Activated naive CD8-positive, alpha-beta T cell treated with anti-CD3 and anti-CD28 coated beads for 36 hours (primary cell): ENCODE measurements around the gene ZNF629. TPM values are rescaled to one million over a fixed set of nuclear protein-coding genes. Genes with fewer than 3 reads are reported as not detected.

Experiments used
- DNase-seq: peaks from one replicate; pipeline ENCODE4 v3.0.0; 2021
- H3K27ac Mint-ChIP-seq: one replicate; pipeline ENCODE4 v1.8.0; 2022; ENCODE audit warnings: mild to moderate bottlenecking, moderate library complexity, mixed read lengths
- H3K27me3 Mint-ChIP-seq: one replicate; pipeline ENCODE4 v1.8.0; 2022; ENCODE audit warnings: mild to moderate bottlenecking, mixed read lengths
- H3K36me3 Mint-ChIP-seq: one replicate; pipeline ENCODE4 v1.8.0; 2021; ENCODE audit warnings: mild to moderate bottlenecking, mixed read lengths
- H3K4me1 Mint-ChIP-seq: one replicate; pipeline ENCODE4 v1.8.0; 2021; ENCODE audit warnings: mixed read lengths
- H3K4me3 Mint-ChIP-seq: one replicate; pipeline ENCODE4 v1.8.0; 2022; ENCODE audit warnings: mild to moderate bottlenecking, moderate library complexity, mixed read lengths
- H3K9me3 Mint-ChIP-seq: one replicate; pipeline ENCODE4 v1.8.0; 2022; ENCODE audit warnings: mixed read lengths
- total RNA-seq, 2 experiments: library from RNA; stranded (reverse); gene quantifications; one replicate each; pipeline ENCODE4 v1.2.3, GENCODE V29; 2021

ZNF629 gene
- total RNA-seq, 2 experiments from 2014 or later: 5.4 to 5.5 TPM

DNA sequence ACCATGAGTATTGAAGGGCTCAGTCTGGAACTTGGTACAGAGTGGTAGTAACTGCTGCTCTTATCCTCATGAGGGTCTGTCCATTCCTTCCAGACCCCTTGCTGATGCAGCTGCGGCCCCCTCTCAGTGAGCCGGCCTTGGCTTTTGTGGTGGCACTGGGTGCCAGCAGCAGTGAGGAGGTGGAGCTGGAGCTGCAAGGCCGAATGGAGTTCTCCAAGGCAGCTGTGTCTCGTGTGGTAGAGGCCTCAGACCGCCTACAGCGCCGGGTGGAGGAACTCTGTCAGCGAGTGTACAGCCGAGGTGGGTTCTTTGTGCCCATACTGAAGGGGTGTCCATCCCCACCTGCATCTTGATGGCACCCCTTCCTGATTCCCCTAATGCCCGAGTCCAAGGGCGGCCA is 22.9 kb downstream of the ZNF629 start:
- Mint-ChIP-seq H3K27me3 (no peaks in the 10 kb centered on the region), H3K4me1 (peaks cover 21% of the 10 kb centered on the region), H3K4me3 (no peak overlapping the region), H3K27ac (no peak overlapping the region), H3K36me3 (peaks cover 21% of the 10 kb centered on the region), H3K9me3 (no peaks in the 10 kb centered on the region)
- DNase-seq: no peak

DNA sequence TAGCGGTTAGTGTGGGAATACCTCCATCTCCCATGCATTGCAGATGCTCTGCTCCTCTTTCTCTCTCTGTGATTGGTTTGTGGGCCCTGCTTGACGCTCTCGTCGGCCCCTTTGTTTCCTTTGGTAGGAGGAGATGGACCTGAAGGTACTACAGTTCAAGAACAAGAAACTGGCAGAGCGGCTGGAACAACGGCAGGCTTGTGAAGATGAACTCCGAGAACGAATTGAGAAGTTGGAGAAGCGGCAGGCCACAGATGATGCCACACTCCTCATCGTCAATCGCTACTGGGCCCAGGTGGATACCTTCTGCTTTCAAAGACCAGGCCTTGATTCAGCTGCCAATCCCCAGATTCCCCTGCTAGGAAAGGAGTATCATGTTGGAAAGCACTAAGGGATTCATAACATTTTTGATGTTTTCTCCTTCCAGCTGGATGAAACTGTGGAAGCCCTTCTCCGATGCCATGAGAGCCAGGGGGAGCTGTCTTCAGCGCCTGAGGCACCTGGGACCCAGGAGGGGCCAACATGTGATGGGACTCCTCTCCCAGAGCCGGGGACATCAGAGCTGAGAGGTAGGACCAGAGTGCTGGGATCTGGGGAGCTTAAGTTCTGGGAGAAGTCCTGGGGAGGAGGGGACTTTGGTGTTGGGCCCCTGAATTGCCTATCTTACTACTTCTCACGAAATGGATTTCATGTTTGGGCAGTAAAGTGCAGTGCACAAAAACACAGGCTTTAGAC is 23.8 kb downstream of the ZNF629 start:
- no peak for DNase-seq
- Mint-ChIP-seq H3K27ac (peak overlapping the region; percentile 86), H3K4me3 (peak overlapping the region; percentile 92), H3K9me3 (no peaks in the 10 kb centered on the region), H3K4me1 (peaks cover 21% of the 10 kb centered on the region), H3K27me3 (no peaks in the 10 kb centered on the region), H3K36me3 (peaks cover 17% of the 10 kb centered on the region)

DNA sequence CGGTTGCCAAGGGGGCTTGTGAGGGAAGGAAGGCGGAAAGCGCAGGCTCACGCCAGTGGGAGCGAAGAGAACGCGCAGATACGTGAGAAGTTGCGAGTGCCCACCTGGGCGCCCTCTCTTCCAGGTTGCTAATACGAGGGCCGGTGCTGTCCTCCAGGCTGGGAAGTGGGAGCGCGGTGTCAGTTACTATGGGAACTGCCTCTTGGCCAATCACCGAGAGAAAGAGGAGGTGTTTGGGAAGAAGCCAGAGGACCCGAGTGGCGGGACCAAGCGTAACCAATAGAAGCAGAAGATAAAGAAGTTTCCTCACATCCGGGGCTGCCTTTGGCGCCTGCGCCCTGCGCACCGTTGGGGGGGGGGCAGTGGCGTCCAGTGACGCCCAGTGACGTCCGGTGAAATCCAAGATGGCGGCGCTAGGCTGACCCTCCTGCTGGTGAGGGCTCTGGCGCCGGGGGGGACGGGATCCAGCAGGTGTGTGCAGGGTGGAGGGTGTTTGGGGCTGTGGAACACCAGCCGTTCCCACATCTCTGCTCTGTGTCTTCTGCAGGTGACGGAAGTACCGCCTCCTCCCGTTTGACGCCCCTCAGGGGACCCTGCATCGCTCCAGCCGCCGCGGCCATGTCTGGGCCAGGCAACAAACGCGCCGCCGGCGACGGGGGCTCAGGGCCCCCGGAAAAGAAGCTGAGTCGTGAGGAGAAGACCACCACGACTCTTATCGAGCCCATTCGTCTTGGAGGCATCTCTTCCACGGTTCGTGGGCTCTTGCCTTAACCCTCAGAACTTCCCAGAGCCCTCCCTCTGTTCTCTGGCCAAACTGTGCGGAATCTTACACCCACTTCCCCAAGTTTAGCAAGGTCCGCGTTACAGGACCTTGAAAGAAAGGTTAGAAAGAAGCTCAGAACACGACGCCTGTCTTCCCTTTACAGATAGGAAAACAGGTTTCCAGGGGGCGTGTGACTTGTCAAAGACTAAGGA is 24.8 kb downstream of the ZNF629 start, which contains the start of the genes CFAP119 and RNF40:
Gene CFAP119 (minus strand): TSS at position 135 of the 975 bp plus-strand sequence. CDS start 314 bp downstream, outside the sequence.
Gene RNF40 (plus strand): TSS at position 395 of the 975 bp plus-strand sequence. CDS start 224 bp downstream, at position 619.
- Mint-ChIP-seq H3K4me1 (peaks cover 21% of the 10 kb centered on the region), H3K4me3 (peak within 1 kb of the TSS; percentile 92), H3K27me3 (no peaks in the 10 kb centered on the region), H3K27ac (peak within 1 kb of the TSS; percentile 86), H3K9me3 (no peaks in the 10 kb centered on the region), H3K36me3 (peaks cover 16% of the 10 kb centered on the region)
- DNase-seq: peak; percentile 95

DNA sequence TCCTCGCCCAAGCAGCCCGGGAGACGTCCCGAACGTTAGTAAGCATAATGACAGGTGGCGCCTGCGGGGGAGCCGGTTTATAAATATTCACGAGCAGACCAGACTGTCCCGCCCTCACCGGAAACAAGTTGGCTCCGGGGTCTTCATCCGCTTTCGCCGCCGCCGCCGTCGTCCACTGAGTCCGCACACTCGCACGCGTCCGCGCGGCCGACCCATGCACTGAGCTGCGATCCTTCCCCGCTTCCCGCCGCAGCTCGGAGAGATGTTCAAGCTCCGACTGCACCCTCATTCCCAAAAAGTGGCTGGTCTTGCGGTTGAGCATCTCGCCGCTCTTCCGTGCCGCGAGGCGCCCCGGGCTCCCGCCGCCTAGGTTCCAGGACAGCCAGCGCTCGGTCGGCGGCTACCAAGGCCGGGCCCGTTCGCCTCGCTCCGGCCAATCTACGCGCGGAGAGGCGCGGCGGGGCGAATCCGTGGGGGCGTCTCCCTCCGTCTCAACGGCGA is 25.5 kb downstream of the ZNF629 start:
- Mint-ChIP-seq H3K36me3 (peaks cover 14% of the 10 kb centered on the region), H3K4me3 (peak overlapping the region; percentile 92), H3K9me3 (no peaks in the 10 kb centered on the region), H3K27ac (peak overlapping the region; percentile 86), H3K27me3 (no peaks in the 10 kb centered on the region), H3K4me1 (peaks cover 21% of the 10 kb centered on the region)
- DNase-seq: peak; percentile 64

DNA sequence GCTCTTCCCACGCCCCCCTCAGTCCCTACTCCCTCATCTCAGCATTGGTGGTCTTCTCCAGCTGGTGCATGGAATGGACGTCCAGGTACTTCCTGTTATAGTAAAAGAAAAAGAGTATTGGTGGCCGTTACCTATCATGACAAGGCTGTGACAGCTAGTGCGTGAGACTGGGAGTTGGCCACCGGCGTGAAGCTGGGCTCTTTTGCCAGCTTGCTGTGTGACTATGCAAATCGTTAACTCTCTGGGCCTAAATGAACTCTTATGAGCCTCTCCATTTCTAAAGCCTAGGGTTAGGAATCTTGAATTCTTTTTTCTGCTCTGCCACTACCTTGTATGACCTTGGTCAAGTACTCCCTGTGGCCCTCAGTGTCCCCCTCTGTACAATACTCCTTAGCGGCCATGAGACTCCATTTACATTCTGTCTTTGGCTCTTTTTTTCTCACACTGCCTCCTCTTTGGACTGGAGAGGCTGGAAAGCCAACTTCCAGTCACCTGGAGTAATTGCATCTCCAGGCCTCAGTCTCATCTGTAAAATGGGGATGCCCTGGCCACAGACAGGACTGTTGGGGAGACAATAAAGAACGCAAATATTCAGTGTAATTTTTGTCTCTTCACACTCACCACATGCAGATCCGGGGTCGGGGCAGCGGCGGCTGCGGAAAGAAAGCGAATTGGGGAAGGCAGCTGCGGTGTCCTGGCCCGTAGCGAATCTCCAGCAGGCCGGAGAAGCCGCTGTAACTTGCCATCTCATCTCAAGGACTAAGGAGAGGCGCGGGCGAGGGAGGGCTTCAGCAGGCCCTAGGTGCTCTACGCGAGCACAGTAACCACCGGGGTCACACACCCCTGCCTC is 26.2 kb downstream of the ZNF629 start:
- H3K27me3 Mint-ChIP-seq: no peaks in the 10 kb centered on the region
- H3K4me1 Mint-ChIP-seq: peaks cover 21% of the 10 kb centered on the region
- H3K4me3 Mint-ChIP-seq: peak overlapping the region; percentile 92
- peak overlapping the region; percentile 86 for H3K27ac Mint-ChIP-seq
- H3K36me3 Mint-ChIP-seq: peaks cover 11% of the 10 kb centered on the region
- H3K9me3 Mint-ChIP-seq: no peaks in the 10 kb centered on the region
- no peak for DNase-seq

DNA sequence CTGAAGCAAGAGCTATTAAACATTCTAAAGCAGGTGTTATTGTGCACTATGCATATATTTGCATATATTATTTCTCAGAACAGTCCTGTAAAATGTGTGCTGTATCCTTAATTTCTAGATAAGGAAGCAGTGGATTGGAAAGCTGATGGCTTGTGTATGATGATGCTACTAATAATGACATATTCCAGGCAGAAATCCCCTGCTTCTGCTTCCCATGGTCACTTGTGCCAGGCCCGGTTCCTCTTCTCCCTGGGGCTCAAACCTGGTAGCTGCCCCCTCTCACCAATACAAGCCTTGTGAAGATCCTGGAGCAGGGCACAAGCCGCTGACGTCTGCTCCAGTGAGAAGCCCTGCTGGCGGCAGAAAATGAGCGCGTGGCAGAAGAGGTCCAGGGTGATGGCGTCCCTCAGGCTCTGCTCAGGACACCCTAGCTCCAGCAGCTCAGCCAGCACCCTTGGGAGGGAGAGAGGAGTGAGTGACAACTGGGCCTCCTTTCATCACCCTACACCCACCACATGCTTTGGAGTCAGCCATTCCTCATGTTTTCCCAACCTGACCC is 26.9 kb downstream of the ZNF629 start:
- Mint-ChIP-seq H3K27ac (no peak overlapping the region), H3K9me3 (no peaks in the 10 kb centered on the region), H3K4me1 (peaks cover 21% of the 10 kb centered on the region), H3K4me3 (peak overlapping the region; percentile 92), H3K36me3 (peaks cover 8% of the 10 kb centered on the region), H3K27me3 (no peaks in the 10 kb centered on the region)
- no peak for DNase-seq

DNA sequence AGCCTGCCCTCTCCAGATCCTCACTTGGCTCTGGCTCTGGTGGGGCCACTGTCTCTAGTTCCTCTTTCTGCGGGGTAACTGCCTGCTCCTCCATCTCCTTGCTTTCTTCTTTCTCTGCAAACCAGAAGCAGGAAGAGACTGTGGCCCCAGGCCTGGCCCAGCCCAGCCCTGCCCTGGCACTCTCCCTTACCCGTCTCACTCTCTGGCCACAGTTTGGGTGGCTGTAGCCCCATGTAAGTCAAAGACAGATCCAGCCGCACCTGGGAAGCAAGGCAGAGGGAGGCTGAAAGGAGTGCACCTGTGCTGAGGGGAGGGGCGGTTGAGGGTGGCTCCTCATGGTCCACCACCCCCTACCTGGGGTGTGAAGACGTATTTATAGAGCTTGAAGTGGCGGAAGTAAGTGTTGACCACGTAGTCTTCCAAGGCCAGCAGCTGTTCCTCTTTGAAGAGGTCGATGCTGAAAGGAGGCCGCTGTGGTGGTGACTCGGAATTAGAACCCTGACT is 28.0 kb downstream of the ZNF629 start:
- no peak for DNase-seq
- Mint-ChIP-seq H3K9me3 (no peaks in the 10 kb centered on the region), H3K4me1 (peaks cover 21% of the 10 kb centered on the region), H3K27me3 (no peaks in the 10 kb centered on the region), H3K36me3 (peaks cover 11% of the 10 kb centered on the region), H3K4me3 (no peak overlapping the region), H3K27ac (peak overlapping the region; percentile 15)

DNA sequence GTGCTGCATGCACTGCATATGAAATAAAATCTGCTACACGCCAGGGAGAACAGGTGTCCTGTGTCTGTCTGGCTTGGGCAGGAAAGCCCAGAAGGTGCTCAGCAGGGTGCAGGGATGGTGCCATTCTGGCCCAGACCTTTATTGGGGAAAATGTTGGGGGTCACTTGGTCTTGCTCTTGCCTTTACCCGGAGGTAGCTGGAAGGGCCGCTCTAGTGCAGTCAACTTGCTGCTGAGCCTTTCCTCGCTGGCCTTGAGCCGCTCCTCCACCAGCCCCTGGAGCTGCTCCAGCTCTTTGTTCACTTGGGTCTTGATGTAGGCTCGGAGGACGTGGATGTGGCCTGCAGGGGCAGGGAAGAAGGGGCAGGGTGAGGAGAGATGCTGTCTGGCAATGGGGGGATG is 29.7 kb downstream of the ZNF629 start:
- Mint-ChIP-seq H3K4me3 (no peak overlapping the region), H3K27me3 (no peaks in the 10 kb centered on the region), H3K9me3 (no peaks in the 10 kb centered on the region), H3K4me1 (peaks cover 8% of the 10 kb centered on the region), H3K36me3 (peaks cover 9% of the 10 kb centered on the region), H3K27ac (no peak overlapping the region)
- DNase-seq: no peak

DNA sequence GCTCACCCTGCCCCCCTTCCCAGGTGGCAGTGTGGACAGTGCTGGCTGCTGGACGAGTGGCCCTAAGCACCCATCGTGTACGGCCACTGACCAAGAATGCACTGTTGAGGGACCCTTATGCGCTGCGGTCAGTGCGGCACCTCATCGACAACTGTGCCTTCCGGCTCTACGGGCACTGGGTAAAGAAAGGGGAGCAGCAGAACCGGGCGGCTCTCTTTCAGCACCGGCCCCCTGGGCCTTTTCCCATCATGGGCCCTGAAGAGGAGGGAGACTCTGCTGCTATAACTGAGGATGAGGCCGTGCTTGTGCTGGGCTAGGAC is 30.3 kb downstream of the ZNF629 start:
- Mint-ChIP-seq H3K27me3 (no peaks in the 10 kb centered on the region), H3K27ac (no peak overlapping the region), H3K4me1 (peaks cover 8% of the 10 kb centered on the region), H3K9me3 (no peaks in the 10 kb centered on the region), H3K4me3 (no peak overlapping the region), H3K36me3 (peaks cover 9% of the 10 kb centered on the region)
- DNase-seq: no peak

DNA sequence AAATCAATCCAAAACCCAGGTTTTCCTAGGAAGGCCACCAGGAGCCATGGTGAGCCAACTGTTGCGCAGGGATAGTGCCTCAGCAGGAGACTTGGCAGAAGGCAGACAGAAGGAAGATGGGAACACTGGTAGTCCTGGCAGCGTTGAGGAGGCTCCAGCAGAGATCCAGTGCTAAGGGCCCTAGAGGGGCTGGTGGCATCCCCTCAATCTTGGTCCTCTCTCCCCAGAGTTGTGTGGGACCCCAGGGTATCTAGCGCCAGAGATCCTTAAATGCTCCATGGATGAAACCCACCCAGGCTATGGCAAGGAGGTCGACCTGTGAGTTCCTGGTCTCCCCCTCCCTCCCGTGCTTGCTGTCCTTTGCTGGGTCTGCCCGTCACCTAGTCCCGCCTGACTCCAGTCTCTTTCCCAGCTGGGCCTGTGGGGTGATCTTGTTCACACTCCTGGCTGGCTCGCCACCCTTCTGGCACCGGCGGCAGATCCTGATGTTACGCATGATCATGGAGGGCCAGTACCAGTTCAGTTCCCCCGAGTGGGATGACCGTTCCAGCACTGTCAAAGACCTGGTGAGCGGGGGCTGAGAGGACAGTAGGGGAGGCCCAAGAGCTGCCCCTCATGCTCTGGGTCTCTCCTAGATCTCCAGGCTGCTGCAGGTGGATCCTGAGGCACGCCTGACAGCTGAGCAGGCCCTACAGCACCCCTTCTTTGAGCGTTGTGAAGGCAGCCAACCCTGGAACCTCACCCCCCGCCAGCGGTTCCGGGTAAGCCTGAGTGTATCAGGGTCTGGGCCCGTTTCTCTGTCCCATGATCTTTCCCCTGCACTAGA is 30.8 kb downstream of the ZNF629 start:
- Mint-ChIP-seq H3K27ac (no peak overlapping the region), H3K9me3 (no peaks in the 10 kb centered on the region), H3K4me1 (peaks cover 7% of the 10 kb centered on the region), H3K4me3 (no peak overlapping the region), H3K27me3 (no peaks in the 10 kb centered on the region), H3K36me3 (peaks cover 15% of the 10 kb centered on the region)
- DNase-seq: no peak

DNA sequence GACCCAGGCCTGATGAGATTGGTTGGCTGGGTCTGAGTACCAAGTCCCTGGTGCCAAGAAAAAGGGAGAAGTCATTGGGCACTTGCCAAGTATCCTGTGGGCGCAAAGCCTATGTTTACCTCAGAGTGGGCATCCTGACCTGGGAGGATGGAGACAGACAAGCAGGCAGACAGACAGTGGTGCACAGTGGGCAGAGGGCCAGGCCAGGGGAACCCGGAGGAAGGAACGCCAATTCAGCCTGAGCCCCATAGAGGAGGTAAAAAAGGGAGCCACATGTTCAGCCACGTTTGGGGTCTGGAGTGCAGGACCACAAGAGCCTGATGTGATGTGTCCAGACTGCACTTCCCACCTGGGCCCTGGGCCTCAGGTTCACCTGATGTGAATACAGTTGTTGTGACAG is 33.4 kb downstream of the ZNF629 start:
- Mint-ChIP-seq H3K36me3 (peaks cover 24% of the 10 kb centered on the region), H3K4me3 (no peak overlapping the region), H3K4me1 (peaks cover 17% of the 10 kb centered on the region), H3K27ac (no peak overlapping the region), H3K27me3 (no peaks in the 10 kb centered on the region), H3K9me3 (no peaks in the 10 kb centered on the region)
- DNase-seq: no peak

DNA sequence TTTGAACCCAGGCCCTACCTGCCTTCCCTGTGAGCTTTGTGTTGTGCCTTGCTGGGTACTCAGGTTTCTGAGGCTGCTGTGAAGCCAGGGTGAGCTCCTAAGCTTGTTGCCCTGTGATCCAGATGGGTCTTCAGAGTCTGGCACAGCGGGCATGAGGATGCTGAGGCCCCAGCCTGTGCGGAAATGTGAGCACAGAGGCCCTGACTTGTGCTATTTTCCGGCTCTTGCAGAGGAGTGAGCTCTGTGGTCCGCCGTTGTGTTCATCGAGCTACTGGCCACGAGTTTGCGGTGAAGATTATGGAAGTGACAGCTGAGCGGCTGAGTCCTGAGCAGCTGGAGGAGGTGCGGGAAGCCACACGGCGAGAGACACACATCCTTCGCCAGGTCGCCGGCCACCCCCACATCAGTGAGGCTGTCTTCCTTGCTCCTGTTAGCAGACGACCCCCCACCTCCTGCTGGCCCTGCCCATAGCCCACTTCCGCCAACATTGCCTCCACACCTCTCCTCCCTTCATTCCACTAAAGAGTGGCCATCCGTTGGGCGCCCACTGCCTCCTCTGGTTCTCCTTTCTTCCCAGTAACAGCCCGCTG is 36.0 kb downstream of the ZNF629 start:
- Mint-ChIP-seq H3K4me1 (peaks cover 24% of the 10 kb centered on the region), H3K4me3 (no peak overlapping the region), H3K27ac (no peak overlapping the region), H3K27me3 (no peaks in the 10 kb centered on the region), H3K36me3 (peaks cover 30% of the 10 kb centered on the region), H3K9me3 (no peaks in the 10 kb centered on the region)
- DNase-seq: no peak

DNA sequence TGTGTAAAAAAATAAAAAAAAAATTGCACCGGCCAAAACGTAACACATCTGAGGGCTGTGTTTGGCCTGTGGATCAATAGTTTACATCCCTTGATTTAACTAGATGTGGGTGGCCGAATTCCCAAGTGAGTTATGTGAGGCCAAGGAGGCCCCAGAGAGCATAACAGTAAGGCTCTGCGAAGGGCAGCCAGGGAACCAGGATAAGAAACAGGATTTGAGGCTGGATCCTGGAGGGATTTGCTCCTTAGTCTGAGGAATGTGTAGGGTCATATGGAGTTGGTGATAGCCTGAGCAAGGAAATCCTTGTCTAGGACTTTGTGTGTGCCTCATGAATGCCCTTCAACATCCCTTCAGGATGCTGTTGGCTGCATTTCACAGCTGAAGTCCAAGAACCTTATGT is 36.8 kb downstream of the ZNF629 start:
- Mint-ChIP-seq H3K27ac (no peak overlapping the region), H3K36me3 (peaks cover 30% of the 10 kb centered on the region), H3K9me3 (no peaks in the 10 kb centered on the region), H3K4me3 (no peak overlapping the region), H3K4me1 (peaks cover 24% of the 10 kb centered on the region), H3K27me3 (no peaks in the 10 kb centered on the region)
- no peak for DNase-seq
